ENCODE results near the gene DLL1.

The DLL1 gene

DNA sequence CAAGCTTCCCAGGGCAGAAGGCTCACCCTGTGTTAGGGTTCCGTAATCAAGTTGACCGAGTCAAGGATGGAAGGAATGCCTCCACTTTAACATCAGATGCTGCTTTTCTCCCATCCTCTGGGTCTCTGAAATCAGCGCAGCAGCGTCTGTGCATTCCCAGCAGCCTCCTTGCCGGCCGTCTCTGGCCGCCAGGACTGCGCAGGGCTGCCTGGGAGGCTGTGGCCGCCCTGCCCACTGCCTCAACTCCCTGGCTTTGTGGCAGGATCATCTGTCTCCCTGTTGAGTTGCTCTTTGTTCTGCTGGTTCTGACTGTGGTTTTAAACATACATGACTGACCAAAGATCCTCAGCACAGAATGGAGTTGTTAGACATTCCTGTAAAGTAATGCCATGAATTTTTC is 56.5 kb downstream of the DLL1 start:
- no peak for TF ChIP-seq CTCF (IDR thresholded peaks at IDR 0.05; ENCODE audit: low read depth, low read length)
- no peak overlapping the region for H3K4me3 ChIP-seq (replicated peaks in 1 of 2; ENCODE audit: low read depth in 2 of 2, low read length in 2 of 2)
- no peak for DNase-seq (ENCODE audit: low read depth in 2 of 2)

DNA sequence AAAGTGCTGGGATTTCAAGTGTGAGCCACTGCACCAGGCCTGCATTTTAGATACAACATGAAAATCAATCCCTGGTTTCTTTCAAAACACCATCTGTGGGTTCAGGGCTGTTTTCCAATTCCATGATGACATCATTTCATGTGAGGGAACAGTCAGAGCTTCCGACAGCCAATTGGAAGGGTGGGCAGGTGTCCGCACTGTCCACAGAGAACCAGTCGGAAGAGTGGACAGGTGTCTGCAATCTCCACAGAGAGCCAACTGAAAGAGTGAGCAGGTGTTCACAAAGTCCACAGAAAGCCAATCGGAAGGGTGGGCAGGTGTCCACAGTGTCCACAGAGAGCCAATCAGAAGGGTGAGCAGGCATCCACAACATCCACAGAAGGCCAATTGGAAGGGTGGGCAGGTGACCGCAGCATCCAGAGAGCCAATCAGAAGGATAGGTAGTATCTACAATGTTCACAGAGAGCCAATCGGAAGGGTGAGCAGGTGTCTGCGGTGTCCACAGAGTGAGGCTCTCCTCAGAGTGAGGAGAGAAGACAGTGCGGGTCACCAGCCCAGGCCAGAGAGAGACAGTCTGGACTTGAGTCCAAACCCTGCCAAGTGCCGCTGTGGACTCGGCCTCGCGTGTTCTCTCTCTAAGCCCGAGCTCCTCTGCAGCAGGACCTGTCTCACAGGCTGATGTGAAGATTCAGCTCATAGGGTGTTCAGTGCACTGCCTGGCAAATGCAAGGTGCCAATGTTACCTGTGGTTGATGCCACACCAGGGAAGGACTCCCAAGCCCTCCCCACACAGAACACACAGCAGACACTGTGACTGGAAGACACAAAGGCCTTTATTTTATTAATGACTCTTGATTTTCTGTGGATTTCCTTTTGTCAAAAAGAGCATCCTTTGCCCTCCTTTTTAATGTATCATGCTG is 57.3 kb downstream of the DLL1 start:
- TF ChIP-seq CTCF (IDR thresholded peaks at IDR 0.05; ENCODE audit: low read depth, low read length): no peak
- no peak overlapping the region for H3K4me3 ChIP-seq (replicated peaks in 1 of 2; ENCODE audit: low read depth in 2 of 2, low read length in 2 of 2)
- DNase-seq (ENCODE audit: low read depth in 2 of 2): no peak
